Measurements from ENCODE around the gene ABCD1. TPM values are rescaled to one million over a fixed set of nuclear protein-coding genes. Genes with fewer than 3 reads are reported as not detected.
"Not testable (repeated sequence)": the region's sequence is repeated elsewhere in the genome, so short reads cannot be mapped to it uniquely, and the experiment has no call there.

ABCD1 gene
- total RNA-seq, 1 donor from 2014 or later: 27.2 TPM

DNA sequence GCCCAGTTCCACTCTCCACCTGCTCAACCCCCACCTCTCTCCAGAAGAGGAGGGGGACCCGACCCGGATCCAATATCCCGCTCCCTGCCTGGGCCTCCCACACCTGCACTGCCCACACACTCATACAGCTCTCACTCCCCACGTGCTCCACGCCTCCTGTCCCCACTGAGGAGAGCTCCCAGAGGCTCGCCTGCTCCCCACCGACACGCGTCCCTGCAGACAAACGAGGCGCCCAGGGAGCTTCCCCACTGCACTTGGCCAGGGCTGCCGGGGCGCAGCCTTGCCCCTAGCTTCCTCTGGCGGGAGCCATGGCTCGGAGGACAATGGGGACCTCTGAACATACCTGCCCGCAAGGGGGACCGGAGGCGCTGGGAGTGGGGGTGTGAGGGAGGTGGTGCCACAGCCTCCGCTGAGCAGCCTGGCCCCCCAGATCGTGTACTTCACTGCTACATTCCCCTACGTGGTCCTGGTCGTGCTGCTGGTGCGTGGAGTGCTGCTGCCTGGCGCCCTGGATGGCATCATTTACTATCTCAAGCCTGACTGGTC, 32.0 kb upstream of the ABCD1 start:
- Mint-ChIP-seq H3K4me3 (ENCODE audit: unreplicated experiment) (no peak overlapping the region), H3K36me3 (ENCODE audit: low read depth, unreplicated experiment) (peaks cover 2% of the 10 kb centered on the region), H3K27ac (ENCODE audit: unreplicated experiment) (no peak overlapping the region), H3K27me3 (ENCODE audit: low read depth, unreplicated experiment) (no peaks in the 10 kb centered on the region), H3K9me3 (ENCODE audit: unreplicated experiment) (no peaks in the 10 kb centered on the region), H3K4me1 (ENCODE audit: low read depth, unreplicated experiment) (no peaks in the 10 kb centered on the region)
- Histone ChIP-seq H3K27me3 (ENCODE audit: insufficient read depth, low read length) (no peaks in the 10 kb centered on the region), H3K79me2 (ENCODE audit: insufficient read depth, low read length) (peaks cover 5% of the 10 kb centered on the region), H3K27ac (ENCODE audit: low read depth, low read length) (no peak overlapping the region), H3K4me2 (ENCODE audit: low read length) (no peak overlapping the region), H3K4me3 (ENCODE audit: insufficient read depth, low read depth, low read length) (no peak overlapping the region), H3K9me3 (ENCODE audit: insufficient read depth, low read depth, low read length) (no peaks in the 10 kb centered on the region), H4K20me1 (ENCODE audit: insufficient read depth, low read length) (peaks cover 10% of the 10 kb centered on the region), H3K36me3 (ENCODE audit: insufficient read depth, low read length) (no peaks in the 10 kb centered on the region), H3K9ac (ENCODE audit: low read length) (no peak overlapping the region), H3K4me1 (ENCODE audit: insufficient read depth, low read length) (peaks cover 11% of the 10 kb centered on the region), H2AFZ (ENCODE audit: low read depth, low read length) (no peak overlapping the region)
- FAIRE-seq: no peak
- no peak for DNase-seq (ENCODE audit: low read depth)
- TF ChIP-seq, protein P1, sequence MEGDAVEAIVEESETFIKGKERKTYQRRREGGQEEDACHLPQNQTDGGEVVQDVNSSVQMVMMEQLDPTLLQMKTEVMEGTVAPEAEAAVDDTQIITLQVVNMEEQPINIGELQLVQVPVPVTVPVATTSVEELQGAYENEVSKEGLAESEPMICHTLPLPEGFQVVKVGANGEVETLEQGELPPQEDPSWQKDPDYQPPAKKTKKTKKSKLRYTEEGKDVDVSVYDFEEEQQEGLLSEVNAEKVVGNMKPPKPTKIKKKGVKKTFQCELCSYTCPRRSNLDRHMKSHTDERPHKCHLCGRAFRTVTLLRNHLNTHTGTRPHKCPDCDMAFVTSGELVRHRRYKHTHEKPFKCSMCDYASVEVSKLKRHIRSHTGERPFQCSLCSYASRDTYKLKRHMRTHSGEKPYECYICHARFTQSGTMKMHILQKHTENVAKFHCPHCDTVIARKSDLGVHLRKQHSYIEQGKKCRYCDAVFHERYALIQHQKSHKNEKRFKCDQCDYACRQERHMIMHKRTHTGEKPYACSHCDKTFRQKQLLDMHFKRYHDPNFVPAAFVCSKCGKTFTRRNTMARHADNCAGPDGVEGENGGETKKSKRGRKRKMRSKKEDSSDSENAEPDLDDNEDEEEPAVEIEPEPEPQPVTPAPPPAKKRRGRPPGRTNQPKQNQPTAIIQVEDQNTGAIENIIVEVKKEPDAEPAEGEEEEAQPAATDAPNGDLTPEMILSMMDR (IDR thresholded peaks at IDR 0.05; ENCODE audit: insufficient read depth, low read depth, low read length): no peak
- no peak for TF ChIP-seq EZH2 (IDR thresholded peaks at IDR 0.05; ENCODE audit: insufficient read depth, low read length)

- no peaks in the 10 kb centered on the region for H3K27me3 Mint-ChIP-seq (ENCODE audit: low read depth, unreplicated experiment)
- H3K9me3 Mint-ChIP-seq (ENCODE audit: unreplicated experiment): no peaks in the 10 kb centered on the region
- H2AFZ ChIP-seq (ENCODE audit: low read depth, low read length): no peak overlapping the region
- no peak overlapping the region for H3K4me2 ChIP-seq (ENCODE audit: low read length)
- peaks cover 10% of the 10 kb centered on the region for H4K20me1 ChIP-seq (ENCODE audit: insufficient read depth, low read length)
- peaks cover 11% of the 10 kb centered on the region for H3K4me1 ChIP-seq (ENCODE audit: insufficient read depth, low read length)
- H3K9ac ChIP-seq (ENCODE audit: low read length): no peak overlapping the region
- no peaks in the 10 kb centered on the region for H3K36me3 ChIP-seq (ENCODE audit: insufficient read depth, low read length)
- no peaks in the 10 kb centered on the region for H3K9me3 ChIP-seq (ENCODE audit: insufficient read depth, low read depth, low read length)
- FAIRE-seq (no peak), DNase-seq (ENCODE audit: low read depth) (no peak)
- peaks cover 5% of the 10 kb centered on the region for H3K79me2 ChIP-seq (ENCODE audit: insufficient read depth, low read length)
- H3K4me3 ChIP-seq (ENCODE audit: insufficient read depth, low read depth, low read length): no peak overlapping the region
- H3K27me3 ChIP-seq (ENCODE audit: insufficient read depth, low read length): no peaks in the 10 kb centered on the region
- H3K27ac ChIP-seq (ENCODE audit: low read depth, low read length): no peak overlapping the region
- TF ChIP-seq EZH2 (IDR thresholded peaks at IDR 0.05; ENCODE audit: insufficient read depth, low read length): no peak
- TF ChIP-seq, protein P1 (IDR thresholded peaks at IDR 0.05; ENCODE audit: insufficient read depth, low read depth, low read length): no peak
- no peaks in the 10 kb centered on the region for H3K4me1 Mint-ChIP-seq (ENCODE audit: low read depth, unreplicated experiment)
- H3K4me3 Mint-ChIP-seq (ENCODE audit: unreplicated experiment): no peak overlapping the region
- H3K27ac Mint-ChIP-seq (ENCODE audit: unreplicated experiment): no peak overlapping the region
- peaks cover 2% of the 10 kb centered on the region for H3K36me3 Mint-ChIP-seq (ENCODE audit: low read depth, unreplicated experiment)
Observed at GRCh38 chrX:153693216-153694086, 31.2 kb upstream of the ABCD1 start.

DNA sequence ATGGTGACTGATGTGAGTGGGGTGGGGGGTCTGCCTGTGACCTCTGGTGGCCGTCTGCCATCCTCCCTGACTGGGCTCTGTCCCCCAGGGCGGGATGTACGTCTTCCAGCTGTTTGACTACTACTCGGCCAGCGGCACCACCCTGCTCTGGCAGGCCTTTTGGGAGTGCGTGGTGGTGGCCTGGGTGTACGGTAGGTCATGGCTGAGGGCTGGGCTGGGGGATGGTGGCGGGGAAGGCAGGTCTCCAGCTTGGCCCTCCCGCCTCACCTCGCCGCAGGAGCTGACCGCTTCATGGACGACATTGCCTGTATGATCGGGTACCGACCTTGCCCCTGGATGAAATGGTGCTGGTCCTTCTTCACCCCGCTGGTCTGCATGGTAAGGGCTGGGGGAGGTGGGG, 30.4 kb upstream of the ABCD1 start:
- not testable (repeated sequence) for H3K9me3 ChIP-seq (ENCODE audit: insufficient read depth, low read depth, low read length); H3K36me3 Mint-ChIP-seq (ENCODE audit: low read depth, unreplicated experiment); H3K36me3 ChIP-seq (ENCODE audit: insufficient read depth, low read length); H3K27me3 Mint-ChIP-seq (ENCODE audit: low read depth, unreplicated experiment); H3K27me3 ChIP-seq (ENCODE audit: insufficient read depth, low read length); H2AFZ ChIP-seq (ENCODE audit: low read depth, low read length); H4K20me1 ChIP-seq (ENCODE audit: insufficient read depth, low read length); H3K9me3 Mint-ChIP-seq (ENCODE audit: unreplicated experiment); H3K9ac ChIP-seq (ENCODE audit: low read length); H3K27ac Mint-ChIP-seq (ENCODE audit: unreplicated experiment); H3K4me3 ChIP-seq (ENCODE audit: insufficient read depth, low read depth, low read length); DNase-seq (ENCODE audit: low read depth); H3K4me1 Mint-ChIP-seq (ENCODE audit: low read depth, unreplicated experiment); FAIRE-seq; H3K27ac ChIP-seq (ENCODE audit: low read depth, low read length); H3K4me3 Mint-ChIP-seq (ENCODE audit: unreplicated experiment); H3K4me2 ChIP-seq (ENCODE audit: low read length); H3K79me2 ChIP-seq (ENCODE audit: insufficient read depth, low read length)
- H3K4me1 ChIP-seq (ENCODE audit: insufficient read depth, low read length): peaks cover 11% of the 10 kb centered on the region

All from astrocyte (in vitro differentiated cells and primary cell).